Keratinocyte (primary cell): ENCODE measurements around the gene SLC38A8. TPM values are rescaled to one million over a fixed set of nuclear protein-coding genes. Genes with fewer than 3 reads are reported as not detected.

Experiments
- DNase-seq: peaks from one replicate; pipeline ENCODE4 v3.0.0-alpha.2; 2011; ENCODE audit warnings: low read depth, missing footprints, low spot score
- FAIRE-seq: peaks from 2 replicates; lab custom pipeline; 2011; peaks lifted over from hg19 to GRCh38; lab: Jason Lieb, UNC
- H2AFZ ChIP-seq: 2 replicates; pipeline ENCODE4 v1.6.0; 2012; ENCODE audit warnings: low read length, control low read depth, inconsistent platforms; ENCODE audit not compliant: control insufficient read depth
- H3K27ac ChIP-seq: 2 replicates; pipeline ENCODE4 v1.5.1; 2011; ENCODE audit warnings: low read length; ENCODE audit not compliant: control insufficient read depth, insufficient read depth
- H3K27me3 ChIP-seq: 3 replicates; pipeline ENCODE4 v1.6.0; 2011; ENCODE audit warnings: low read length; ENCODE audit not compliant: control insufficient read depth, insufficient read depth; ENCODE audit errors: extremely low read depth
- H3K36me3 ChIP-seq, 2 experiments: 2 replicates in 1 of 2; 3 replicates in 1 of 2; pipeline ENCODE4 v1.5.1; 2011; ENCODE audit warnings: low read length in 2 of 2, mild to moderate bottlenecking in 1 of 2; ENCODE audit not compliant: control insufficient read depth in 2 of 2, insufficient read depth in 2 of 2; ENCODE audit errors: extremely low read depth in 1 of 2
- H3K4me1 ChIP-seq: 3 replicates; pipeline ENCODE4 v1.5.1; 2011; ENCODE audit warnings: low read length; ENCODE audit not compliant: control insufficient read depth, insufficient read depth; ENCODE audit errors: extremely low read depth
- H3K4me2 ChIP-seq: 3 replicates; pipeline ENCODE4 v1.6.0; 2011; ENCODE audit warnings: low read depth, low read length; ENCODE audit not compliant: control insufficient read depth, insufficient read depth; ENCODE audit errors: extremely low read depth
- H3K4me3 ChIP-seq, 3 experiments: fragments of 200-600 bp in 1 of 3; sonication (generic) in 1 of 3; 2 replicates in 2 of 3; 3 replicates in 1 of 3; pipeline ENCODE4 v1.5.1; 2011 to 2016; ENCODE audit warnings: low read length in 3 of 3, mild to moderate bottlenecking in 3 of 3, control low read depth in 2 of 3, inconsistent platforms in 1 of 3, low read depth in 1 of 3, mixed read lengths in 1 of 3, mixed run types in 1 of 3, moderate library complexity in 1 of 3; ENCODE audit not compliant: control insufficient read depth in 2 of 3, insufficient read depth in 2 of 3; ENCODE audit errors: extremely low read depth in 1 of 3
- H3K79me2 ChIP-seq: 2 replicates; pipeline ENCODE4 v1.6.0; 2012; ENCODE audit warnings: low read length; ENCODE audit not compliant: control insufficient read depth, insufficient read depth
- H3K9ac ChIP-seq: 3 replicates; pipeline ENCODE4 v1.6.0; 2011; ENCODE audit warnings: low read length; ENCODE audit not compliant: control insufficient read depth, insufficient read depth; ENCODE audit errors: extremely low read depth
- H3K9me1 ChIP-seq: 3 replicates; pipeline ENCODE4 v1.6.0; 2011; ENCODE audit warnings: low read length; ENCODE audit not compliant: control insufficient read depth, insufficient read depth; ENCODE audit errors: extremely low read depth
- H3K9me3 ChIP-seq: 2 replicates; pipeline ENCODE4 v1.5.1; 2012; ENCODE audit warnings: low read depth, low read length; ENCODE audit not compliant: control insufficient read depth
- H4K20me1 ChIP-seq: 3 replicates; pipeline ENCODE4 v1.6.0; 2011; ENCODE audit warnings: low read length; ENCODE audit not compliant: control insufficient read depth, insufficient read depth; ENCODE audit errors: extremely low read depth
- EZH2 ChIP-seq: IDR thresholded peaks from one replicate; pipeline ENCODE4 v1.6.1; 2012; ENCODE audit warnings: inconsistent platforms, mild to moderate bottlenecking, low read length, moderate library complexity
- dilution Hi-C: fragments of 300-500 bp; cut with MboI; formaldehyde crosslinking; loops from one replicate; pipeline ENCODE4 v1.7.0; 2020; ENCODE audit warnings: low sequenced_read_pairs; ENCODE audit not compliant: extremely low pct_ligation_motif_present
- polyA plus RNA-seq, 5 experiments: library from polyadenylated mRNA; depleted of rRNA in 3 of 5; stranded (reverse) in 3 of 5; stranded (forward) in 1 of 5; unstranded in 1 of 5; fragments of >200 nt; gene quantifications; 1 replicate in 1 of 5; 2 replicates in 3 of 5; 3 replicates in 1 of 5; pipeline versions ENCODE4 v1.2.1 to v1.2.3, GENCODE V29; 2011 to 2012; ENCODE audit warnings: missing spikeins in 2 of 5, low read depth in 1 of 5, low replicate concordance in 1 of 5
- TF ChIP-seq, protein P1 (sequence below), 3 experiments: IDR thresholded peaks in 1 of 3; conservative IDR thresholded peaks in 1 of 3; optimal IDR thresholded peaks in 1 of 3; 2 replicates in 2 of 3; 3 replicates in 1 of 3; pipeline versions ENCODE3 to v1.5.1; 2011; ENCODE audit warnings: low read length in 3 of 3, mild to moderate bottlenecking in 3 of 3, moderate library complexity in 2 of 3, control low read depth in 1 of 3, inconsistent platforms in 1 of 3; ENCODE audit not compliant: insufficient read depth in 2 of 3; ENCODE audit errors: extremely low read depth in 1 of 3

The SLC38A8 gene
- polyA plus RNA-seq, 1 donor (not counting 4 experiments of a cell fraction or from before 2014, with no cell fraction given) = not detected

DNA sequence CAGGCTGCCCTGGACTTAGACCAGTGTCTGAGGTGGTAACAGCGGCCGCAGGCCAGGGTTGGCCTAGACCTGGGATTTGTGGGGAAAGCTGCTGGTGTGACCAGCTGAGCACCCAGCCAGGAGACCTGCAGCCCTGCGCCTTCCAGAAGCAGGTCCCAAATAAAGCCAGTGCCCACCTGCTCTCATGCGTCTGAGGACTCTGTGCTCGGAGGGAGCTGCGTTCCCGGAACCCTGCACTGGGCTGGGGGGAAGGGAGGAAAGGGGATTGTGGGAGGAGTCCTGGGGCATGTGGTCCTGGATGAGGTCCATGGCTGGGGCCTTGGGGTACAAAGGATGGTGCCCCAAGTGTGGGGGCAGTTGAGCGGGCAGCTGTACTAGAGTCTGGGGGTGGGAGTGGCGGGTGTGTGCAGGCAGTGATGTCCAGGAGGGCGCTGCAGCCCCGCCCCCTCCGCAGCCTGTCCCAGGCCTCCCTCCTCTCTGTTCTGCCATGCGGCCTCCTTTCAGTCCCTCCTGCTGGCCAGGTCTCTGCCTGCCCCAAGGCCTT is 76.4 kb downstream of the SLC38A8 start:
- no peak for FAIRE-seq
- Histone ChIP-seq H2AFZ (no peak overlapping the region), H3K9me3 (no peaks in the 10 kb centered on the region), H4K20me1 (no peaks in the 10 kb centered on the region), H3K4me1 (no peaks in the 10 kb centered on the region), H3K9ac (no peak overlapping the region), H3K27ac (no peak overlapping the region), H3K27me3 (peaks cover 17% of the 10 kb centered on the region), H3K79me2 (no peaks in the 10 kb centered on the region), H3K9me1 (no peaks in the 10 kb centered on the region), H3K4me2 (no peak overlapping the region), H3K36me3 (peaks cover 0 to 9% of the 10 kb centered on the region in 2 experiments), H3K4me3 (no peak overlapping the region)
- DNase-seq = no peak
- dilution Hi-C loops = no loop called here
- TF ChIP-seq, protein P1, sequence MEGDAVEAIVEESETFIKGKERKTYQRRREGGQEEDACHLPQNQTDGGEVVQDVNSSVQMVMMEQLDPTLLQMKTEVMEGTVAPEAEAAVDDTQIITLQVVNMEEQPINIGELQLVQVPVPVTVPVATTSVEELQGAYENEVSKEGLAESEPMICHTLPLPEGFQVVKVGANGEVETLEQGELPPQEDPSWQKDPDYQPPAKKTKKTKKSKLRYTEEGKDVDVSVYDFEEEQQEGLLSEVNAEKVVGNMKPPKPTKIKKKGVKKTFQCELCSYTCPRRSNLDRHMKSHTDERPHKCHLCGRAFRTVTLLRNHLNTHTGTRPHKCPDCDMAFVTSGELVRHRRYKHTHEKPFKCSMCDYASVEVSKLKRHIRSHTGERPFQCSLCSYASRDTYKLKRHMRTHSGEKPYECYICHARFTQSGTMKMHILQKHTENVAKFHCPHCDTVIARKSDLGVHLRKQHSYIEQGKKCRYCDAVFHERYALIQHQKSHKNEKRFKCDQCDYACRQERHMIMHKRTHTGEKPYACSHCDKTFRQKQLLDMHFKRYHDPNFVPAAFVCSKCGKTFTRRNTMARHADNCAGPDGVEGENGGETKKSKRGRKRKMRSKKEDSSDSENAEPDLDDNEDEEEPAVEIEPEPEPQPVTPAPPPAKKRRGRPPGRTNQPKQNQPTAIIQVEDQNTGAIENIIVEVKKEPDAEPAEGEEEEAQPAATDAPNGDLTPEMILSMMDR (optimal IDR thresholded peaks at IDR 0.05 in 1 of 3, IDR thresholded peaks at IDR 0.05 in 1 of 3, conservative IDR thresholded peaks at IDR 0.05 in 1 of 3; ENCODE audit: extremely low read depth in 1 of 3, insufficient read depth in 2 of 3, low read length in 3 of 3) = no peak
- TF ChIP-seq EZH2 = no peak

DNA sequence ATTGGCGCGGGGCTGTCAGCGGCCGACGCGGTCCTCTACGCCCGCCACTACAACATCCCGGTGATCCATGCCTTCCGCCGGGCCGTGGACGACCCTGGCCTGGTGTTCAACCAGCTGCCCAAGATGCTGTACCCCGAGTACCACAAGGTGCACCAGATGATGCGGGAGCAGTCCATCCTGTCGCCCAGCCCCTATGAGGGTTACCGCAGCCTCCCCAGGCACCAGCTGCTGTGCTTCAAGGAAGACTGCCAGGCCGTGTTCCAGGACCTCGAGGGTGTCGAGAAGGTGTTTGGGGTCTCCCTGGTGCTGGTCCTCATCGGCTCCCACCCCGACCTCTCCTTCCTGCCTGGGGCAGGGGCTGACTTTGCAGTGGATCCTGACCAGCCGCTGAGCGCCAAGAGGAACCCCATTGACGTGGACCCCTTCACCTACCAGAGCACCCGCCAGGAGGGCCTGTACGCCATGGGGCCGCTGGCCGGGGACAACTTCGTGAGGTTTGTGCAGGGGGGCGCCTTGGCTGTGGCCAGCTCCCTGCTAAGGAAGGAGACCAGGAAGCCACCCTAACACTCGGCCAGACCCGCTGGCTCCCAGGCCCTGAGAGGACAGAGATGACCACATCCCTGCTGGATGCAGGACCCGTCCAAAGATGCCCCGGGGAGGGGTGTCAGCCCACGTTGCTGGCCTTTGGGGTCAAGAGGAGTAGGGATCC is 77.0 kb downstream of the SLC38A8 start:
- H3K79me2 ChIP-seq = no peaks in the 10 kb centered on the region
- H3K27ac ChIP-seq = no peak overlapping the region
- H3K9me3 ChIP-seq = no peaks in the 10 kb centered on the region
- H3K4me2 ChIP-seq = no peak overlapping the region
- no peak for FAIRE-seq
- no peak for DNase-seq
- no peaks in the 10 kb centered on the region for H4K20me1 ChIP-seq
- H3K9ac ChIP-seq = no peak overlapping the region
- H3K36me3 ChIP-seq = peaks cover 0 to 12% of the 10 kb centered on the region in 2 experiments
- H3K27me3 ChIP-seq = peaks cover 17% of the 10 kb centered on the region
- no peaks in the 10 kb centered on the region for H3K4me1 ChIP-seq
- H3K4me3 ChIP-seq = no peak overlapping the region
- dilution Hi-C loops = no loop called here
- H2AFZ ChIP-seq = no peak overlapping the region
- TF ChIP-seq, protein P1 (optimal IDR thresholded peaks at IDR 0.05 in 1 of 3, IDR thresholded peaks at IDR 0.05 in 1 of 3, conservative IDR thresholded peaks at IDR 0.05 in 1 of 3; ENCODE audit: extremely low read depth in 1 of 3, insufficient read depth in 2 of 3, low read length in 3 of 3) = no peak
- no peak for TF ChIP-seq EZH2
- no peaks in the 10 kb centered on the region for H3K9me1 ChIP-seq
